HG03558 (cell line): Measurements from ENCODE around the gene SCAF8.

Experiments used
- ATAC-seq: cut with Tn5 transposase; IDR thresholded peaks from one replicate; pipeline ENCODE4 v1.9.1; 2021; ENCODE audit warnings: moderate number of reproducible peaks; ENCODE audit not compliant: unreplicated experiment; ENCODE audit errors: extremely low read depth

The SCAF8 gene

GRCh38 chr6:154822947-154823558 is 89.8 kb downstream of the SCAF8 start:
- no peak for ATAC-seq

GRCh38 chr6:154824076-154824475 is 90.9 kb downstream of the SCAF8 start:
- no peak for ATAC-seq

- no peak for ATAC-seq
Observed at GRCh38 chr6:154829970-154830369, 96.8 kb downstream of the SCAF8 start.

GRCh38 chr6:154830771-154831170 is 97.6 kb downstream of the SCAF8 start:
- no peak for ATAC-seq

- ATAC-seq, result no peak
Observed at GRCh38 chr6:154835307-154835706, 102.1 kb downstream of the SCAF8 start.

GRCh38 chr6:154839546-154839945 is 106.3 kb downstream of the SCAF8 start:
- no peak for ATAC-seq

GRCh38 chr6:154840363-154840762 is 107.1 kb downstream of the SCAF8 start:
- no peak for ATAC-seq

- no peak for ATAC-seq
Observed at GRCh38 chr6:154841109-154841508, 107.9 kb downstream of the SCAF8 start.

- no peak for ATAC-seq
Observed at GRCh38 chr6:154842833-154843232, 109.6 kb downstream of the SCAF8 start.

GRCh38 chr6:154847318-154847717 is 114.1 kb downstream of the SCAF8 start:
- ATAC-seq, result no peak

- no peak for ATAC-seq
Observed at GRCh38 chr6:154848580-154848979, 115.4 kb downstream of the SCAF8 start.

GRCh38 chr6:154849475-154849874 is 116.3 kb downstream of the SCAF8 start:
- ATAC-seq, result no peak

GRCh38 chr6:154852687-154853086 is 119.5 kb downstream of the SCAF8 start:
- ATAC-seq, result no peak

GRCh38 chr6:154857529-154857928 is 124.3 kb downstream of the SCAF8 start:
- no peak for ATAC-seq

- no peak for ATAC-seq
Observed at GRCh38 chr6:154861825-154862224, 128.6 kb downstream of the SCAF8 start.

GRCh38 chr6:154862536-154862935 is 129.3 kb downstream of the SCAF8 start:
- no peak for ATAC-seq

- ATAC-seq, result no peak
Observed at GRCh38 chr6:154864066-154864430, 130.8 kb downstream of the SCAF8 start.

GRCh38 chr6:154865291-154865690 is 132.1 kb downstream of the SCAF8 start:
- no peak for ATAC-seq

GRCh38 chr6:154868143-154868594 is 135.0 kb downstream of the SCAF8 start:
- no peak for ATAC-seq

- no peak for ATAC-seq
Observed at GRCh38 chr6:154872542-154873114, 139.4 kb downstream of the SCAF8 start.

- ATAC-seq, result no peak
Observed at GRCh38 chr6:154873546-154873945, 140.3 kb downstream of the SCAF8 start.
